Loucy (cell line): ENCODE measurements around the gene B9D1.

ENCODE experiments used
- CTCF ChIP-seq: fragments of 200-600 bp; sonication (generic); conservative IDR thresholded peaks from 2 replicates; pipeline ENCODE4 v1.5.1; 2014; ENCODE audit warnings: mild to moderate bottlenecking, antibody characterized with exemption, low read length
- EZH2phosphoT487 ChIP-seq: fragments of 200-600 bp; IDR thresholded peaks from 2 replicates; pipeline ENCODE4 v1.6.1; 2018; ENCODE audit warnings: antibody characterized with exemption, mild to moderate bottlenecking, moderate library complexity, borderline replicate concordance

- TF ChIP-seq CTCF (no peak), EZH2phosphoT487 (no peak)
Observed at GRCh38 chr17:19305256-19305655, 57.3 kb downstream of the B9D1 start.
